Measurements from ENCODE around the gene SNX3. TPM values are rescaled to one million over a fixed set of nuclear protein-coding genes. Genes with fewer than 3 reads are reported as not detected.

SNX3 gene
- total RNA-seq, 1 donor from 2014 or later = 142 TPM

GRCh38 chr6:108203189-108204112 is 57.4 kb downstream of the SNX3 start:
- no peak for DNase-seq (ENCODE audit: low spot score)

GRCh38 chr6:108200631-108201030 is 60.2 kb downstream of the SNX3 start:
- no peak for DNase-seq (ENCODE audit: low spot score)

GRCh38 chr6:108200186-108200585 is 60.7 kb downstream of the SNX3 start:
- DNase-seq (ENCODE audit: low spot score) = no peak

- no peak for DNase-seq (ENCODE audit: low spot score)
These were observed 61.9 kb downstream of the SNX3 start for GRCh38 chr6:108198761-108199498.

GRCh38 chr6:108195209-108195608 is 65.6 kb downstream of the SNX3 start:
- DNase-seq (ENCODE audit: low spot score) = no peak

- DNase-seq (ENCODE audit: low spot score) = no peak
These were observed 66.3 kb downstream of the SNX3 start for GRCh38 chr6:108194503-108194902.

- DNase-seq (ENCODE audit: low spot score) = no peak
These were observed 67.0 kb downstream of the SNX3 start for GRCh38 chr6:108193835-108194234.

GRCh38 chr6:108193131-108193530 is 67.7 kb downstream of the SNX3 start:
- no peak for DNase-seq (ENCODE audit: low spot score)

- DNase-seq (ENCODE audit: low spot score) = no peak
These were observed 73.3 kb downstream of the SNX3 start for GRCh38 chr6:108187519-108187918.

GRCh38 chr6:108186226-108186625 is 74.6 kb downstream of the SNX3 start:
- no peak for DNase-seq (ENCODE audit: low spot score)

- no peak for DNase-seq (ENCODE audit: low spot score)
These were observed 80.1 kb downstream of the SNX3 start for GRCh38 chr6:108180776-108181175.

- no peak for DNase-seq (ENCODE audit: low spot score)
These were observed 80.6 kb downstream of the SNX3 start for GRCh38 chr6:108180266-108180665.

GRCh38 chr6:108179741-108180140 is 81.1 kb downstream of the SNX3 start:
- no peak for DNase-seq (ENCODE audit: low spot score)

- DNase-seq (ENCODE audit: low spot score) = no peak
These were observed 84.4 kb downstream of the SNX3 start for GRCh38 chr6:108176281-108177089.

GRCh38 chr6:108175592-108176279 is 85.1 kb downstream of the SNX3 start:
- no peak for DNase-seq (ENCODE audit: low spot score)

- no peak for DNase-seq (ENCODE audit: low spot score)
These were observed 85.7 kb downstream of the SNX3 start for GRCh38 chr6:108175176-108175591.

GRCh38 chr6:108174371-108175175 is 86.3 kb downstream of the SNX3 start:
- DNase-seq (ENCODE audit: low spot score) = peak; percentile 36

GRCh38 chr6:108171918-108172516 is 88.8 kb downstream of the SNX3 start:
- DNase-seq (ENCODE audit: low spot score) = no peak

GRCh38 chr6:108171291-108171917 is 89.4 kb downstream of the SNX3 start:
- DNase-seq (ENCODE audit: low spot score) = no peak
